Effector memory CD4-positive, alpha-beta T cell (primary cell): Measurements from ENCODE around the gene AVL9.

Experiments
- DNase-seq, 3 donors: peaks; one replicate each; pipeline ENCODE4 v3.0.0-alpha.2; 2020
- H3K27ac ChIP-seq: 2 replicates; pipeline ENCODE4 v1.7.0; 2013; ENCODE audit warnings: mild to moderate bottlenecking, low read length, moderate library complexity; ENCODE audit not compliant: insufficient read depth, poor library complexity, severe bottlenecking
- H3K27me3 ChIP-seq: replicated peaks from 2 replicates; pipeline ENCODE4 v1.7.0; 2013; ENCODE audit warnings: mild to moderate bottlenecking, low read length; ENCODE audit not compliant: insufficient read depth, control insufficient read depth, poor library complexity, severe bottlenecking
- H3K36me3 ChIP-seq: 2 replicates; pipeline ENCODE4 v1.7.0; 2013; ENCODE audit warnings: mild to moderate bottlenecking, low read length, moderate library complexity; ENCODE audit not compliant: control insufficient read depth, insufficient read depth
- H3K4me1 ChIP-seq: 2 replicates; pipeline ENCODE4 v1.7.0; 2013; ENCODE audit warnings: low read length, mild to moderate bottlenecking; ENCODE audit not compliant: control insufficient read depth, insufficient read depth, poor library complexity, severe bottlenecking
- H3K4me3 ChIP-seq: 2 replicates; pipeline ENCODE4 v1.7.0; 2013; ENCODE audit warnings: low read length, low read depth, mild to moderate bottlenecking; ENCODE audit not compliant: insufficient read depth, poor library complexity, severe bottlenecking
- H3K9me3 ChIP-seq: 2 replicates; pipeline ENCODE4 v1.7.0; 2013; ENCODE audit warnings: mild to moderate bottlenecking, low read length, moderate library complexity; ENCODE audit not compliant: control insufficient read depth

AVL9 gene

GRCh38 chr7:32513210-32513609 is 17.9 kb downstream of the AVL9 start:
- H3K36me3 ChIP-seq: no peaks in the 10 kb centered on the region
- no peaks in the 10 kb centered on the region for H3K9me3 ChIP-seq
- H3K27me3 ChIP-seq: no peaks in the 10 kb centered on the region
- no peak for DNase-seq
- no peak overlapping the region for H3K27ac ChIP-seq
- no peaks in the 10 kb centered on the region for H3K4me1 ChIP-seq
- no peak overlapping the region for H3K4me3 ChIP-seq

- Histone ChIP-seq H3K27ac (no peak overlapping the region), H3K27me3 (no peaks in the 10 kb centered on the region), H3K4me1 (no peaks in the 10 kb centered on the region), H3K4me3 (no peak overlapping the region), H3K36me3 (no peaks in the 10 kb centered on the region), H3K9me3 (no peaks in the 10 kb centered on the region)
- DNase-seq: no peak
Measured at GRCh38 chr7:32515890-32516550, 20.7 kb downstream of the AVL9 start.

GRCh38 chr7:32516551-32517100 is 21.3 kb downstream of the AVL9 start:
- H3K27ac ChIP-seq: no peak overlapping the region
- H3K27me3 ChIP-seq: no peaks in the 10 kb centered on the region
- no peaks in the 10 kb centered on the region for H3K4me1 ChIP-seq
- no peak overlapping the region for H3K4me3 ChIP-seq
- DNase-seq: no peak
- no peaks in the 10 kb centered on the region for H3K9me3 ChIP-seq
- H3K36me3 ChIP-seq: no peaks in the 10 kb centered on the region

- Histone ChIP-seq H3K36me3 (no peaks in the 10 kb centered on the region), H3K9me3 (no peaks in the 10 kb centered on the region), H3K4me1 (no peaks in the 10 kb centered on the region), H3K27ac (no peak overlapping the region), H3K27me3 (no peaks in the 10 kb centered on the region), H3K4me3 (no peak overlapping the region)
- no peak for DNase-seq
Measured at GRCh38 chr7:32518534-32519140, 23.3 kb downstream of the AVL9 start.

- Histone ChIP-seq H3K4me1 (no peaks in the 10 kb centered on the region), H3K4me3 (no peak overlapping the region), H3K36me3 (no peaks in the 10 kb centered on the region), H3K9me3 (no peaks in the 10 kb centered on the region), H3K27me3 (no peaks in the 10 kb centered on the region), H3K27ac (no peak overlapping the region)
- no peak for DNase-seq
Measured at GRCh38 chr7:32519763-32520162, 24.5 kb downstream of the AVL9 start.

GRCh38 chr7:32522746-32523530 is 27.6 kb downstream of the AVL9 start:
- DNase-seq: no peak
- H3K4me1 ChIP-seq: no peaks in the 10 kb centered on the region
- H3K4me3 ChIP-seq: no peak overlapping the region

GRCh38 chr7:32524631-32525030 is 29.3 kb downstream of the AVL9 start:
- H3K4me3 ChIP-seq: no peak overlapping the region
- no peaks in the 10 kb centered on the region for H3K36me3 ChIP-seq
- no peaks in the 10 kb centered on the region for H3K4me1 ChIP-seq
- DNase-seq: no peak
- no peaks in the 10 kb centered on the region for H3K9me3 ChIP-seq
- H3K27me3 ChIP-seq: no peaks in the 10 kb centered on the region
- H3K27ac ChIP-seq: no peak overlapping the region

More at GRCh38 chr7:32522746-32523530, 27.6 kb downstream of the AVL9 start:
- Histone ChIP-seq H3K27ac (no peak overlapping the region), H3K36me3 (no peaks in the 10 kb centered on the region), H3K27me3 (no peaks in the 10 kb centered on the region), H3K9me3 (no peaks in the 10 kb centered on the region)

- no peak for DNase-seq
- Histone ChIP-seq H3K36me3 (no peaks in the 10 kb centered on the region), H3K27me3 (no peaks in the 10 kb centered on the region), H3K27ac (no peak overlapping the region), H3K4me3 (no peak overlapping the region), H3K9me3 (no peaks in the 10 kb centered on the region), H3K4me1 (no peaks in the 10 kb centered on the region)
Measured at GRCh38 chr7:32525839-32526238, 30.6 kb downstream of the AVL9 start.

- Histone ChIP-seq H3K27me3 (no peaks in the 10 kb centered on the region), H3K27ac (no peak overlapping the region), H3K36me3 (no peaks in the 10 kb centered on the region), H3K9me3 (no peaks in the 10 kb centered on the region), H3K4me1 (no peaks in the 10 kb centered on the region), H3K4me3 (no peak overlapping the region)
- DNase-seq: no peak
Measured at GRCh38 chr7:32531402-32531801, 36.1 kb downstream of the AVL9 start.

- H3K36me3 ChIP-seq: no peaks in the 10 kb centered on the region
Measured at GRCh38 chr7:32532086-32532485, 36.8 kb downstream of the AVL9 start.

More at GRCh38 chr7:32532086-32532485, 36.8 kb downstream of the AVL9 start:
- H3K27me3 ChIP-seq: no peaks in the 10 kb centered on the region
- no peaks in the 10 kb centered on the region for H3K9me3 ChIP-seq
- no peak for DNase-seq
- H3K4me1 ChIP-seq: no peaks in the 10 kb centered on the region
- H3K27ac ChIP-seq: no peak overlapping the region
- H3K4me3 ChIP-seq: no peak overlapping the region
